G401 (cell line): ENCODE data around the gene OR2V2. TPM values are rescaled to one million over a fixed set of nuclear protein-coding genes. Genes with fewer than 3 reads are reported as not detected.
"Not testable (repeated sequence)": the region's sequence is repeated elsewhere in the genome, so short reads cannot be mapped to it uniquely, and the experiment has no call there.

ENCODE experiments used
- DNase-seq: peaks from one replicate; pipeline ENCODE4 v3.0.0-alpha.2; 2015; ENCODE audit warnings: low spot score
- in situ Hi-C: cut with HindIII; loops from 2 replicates; pipeline ENCODE4 v1.10.0; 2016; ENCODE audit warnings: low sequenced_read_pairs, mixed read lengths
- total RNA-seq: library from RNA; depleted of rRNA; stranded (reverse); fragments of >200 nt; shearing (Covaris generic); gene quantifications from 2 replicates; pipeline ENCODE4 v1.2.3, GENCODE V29; 2014

The OR2V2 gene
- total RNA-seq, 1 experiment from 2014 or later, result not detected

DNA sequence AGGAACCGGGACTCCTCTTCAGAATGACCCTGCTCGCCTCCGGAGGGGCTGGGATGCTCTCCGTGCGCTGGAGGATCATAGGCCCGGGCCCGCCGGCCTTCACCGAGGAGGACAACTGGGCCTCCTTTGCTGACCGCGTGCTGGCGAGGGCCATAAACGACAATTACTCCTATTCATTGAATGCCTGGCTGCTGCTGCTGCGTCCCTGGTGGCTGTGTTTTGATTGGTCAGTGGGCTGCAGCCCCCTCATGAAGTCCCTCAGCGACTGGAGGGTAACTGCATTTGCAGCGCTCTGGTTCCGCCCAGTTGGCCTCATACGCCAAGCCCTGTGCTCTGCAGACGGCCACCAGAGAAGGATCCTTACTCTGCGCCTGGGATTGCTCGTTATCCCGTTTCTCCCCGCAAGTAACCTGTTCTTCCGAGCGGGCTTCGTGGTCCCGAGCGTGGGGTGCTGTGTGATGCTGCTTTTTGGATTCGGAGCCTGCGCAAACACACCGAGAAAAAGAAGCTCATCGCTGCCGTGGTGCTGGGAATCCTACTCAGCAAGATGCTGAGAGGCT lies 33.0 kb upstream of the OR2V2 start:
- in situ Hi-C loops, result no loop called here
- DNase-seq, result no peak

- in situ Hi-C loops, result no loop called here
- no peak for DNase-seq
These were observed 32.3 kb upstream of the OR2V2 start for GRCh38 chr5:181114844-181115778.

- no peak for DNase-seq
- in situ Hi-C loops, result no loop called here
These were observed 29.0 kb upstream of the OR2V2 start for GRCh38 chr5:181118369-181118768.

DNA sequence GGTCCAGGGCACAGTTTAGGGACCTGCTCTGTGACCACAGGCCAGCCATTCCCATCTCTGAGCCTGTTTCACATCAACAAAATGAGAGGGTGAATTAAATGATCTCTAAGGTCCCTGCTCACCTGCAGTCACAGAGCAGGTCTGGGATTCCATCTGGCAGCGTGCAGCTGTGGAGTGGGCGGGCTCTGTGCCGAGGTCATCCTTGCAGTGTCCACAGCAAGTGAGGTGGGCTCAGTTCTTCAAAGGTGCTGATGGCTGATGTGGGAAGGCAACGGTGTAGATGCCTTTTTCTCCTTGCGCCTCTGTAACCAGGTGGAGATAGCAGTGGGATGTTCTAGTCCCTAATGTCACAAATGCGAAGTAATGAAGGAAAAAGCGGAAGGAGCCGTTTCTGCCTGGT lies 28.3 kb upstream of the OR2V2 start:
- DNase-seq, result no peak
- in situ Hi-C loops, result no loop called here

DNA sequence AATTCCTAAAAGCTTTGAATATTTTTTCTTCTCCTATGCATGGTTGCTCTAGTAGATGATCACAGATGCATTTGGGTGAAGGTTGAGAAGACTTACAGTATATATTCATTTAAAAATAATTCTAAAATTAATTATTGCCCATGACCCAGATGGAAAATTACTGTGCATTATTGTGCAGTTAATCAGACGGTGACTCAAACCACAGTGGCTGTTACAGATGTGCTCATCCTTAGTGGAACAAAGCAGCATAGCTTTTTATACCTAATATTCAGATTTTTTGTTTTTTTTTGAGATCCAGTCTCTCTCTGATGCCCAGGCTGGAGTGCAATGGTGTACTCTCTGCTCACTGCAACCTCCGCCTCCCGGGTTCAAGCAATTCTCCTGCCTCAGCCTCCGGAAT lies 27.1 kb upstream of the OR2V2 start:
- DNase-seq, result no peak
- in situ Hi-C loops, result no loop called here

DNA sequence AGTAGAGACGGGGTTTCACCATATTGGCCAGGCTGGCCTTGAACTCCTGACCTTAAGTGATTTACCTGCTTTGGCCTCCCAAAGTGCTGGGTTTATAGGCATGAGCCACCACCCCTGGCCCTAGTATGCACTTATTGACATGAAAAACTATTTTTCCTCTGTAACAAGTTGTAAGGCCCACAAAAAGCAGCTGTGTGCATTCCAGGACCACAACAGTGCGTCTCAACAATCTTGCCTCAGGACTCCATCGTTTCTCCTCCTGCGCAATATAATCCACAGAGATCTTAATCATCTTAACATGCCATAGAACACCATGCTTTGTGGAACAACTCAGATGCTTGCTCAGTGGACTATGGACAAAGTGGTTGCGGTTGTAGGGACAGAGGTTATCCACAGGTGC lies 26.6 kb upstream of the OR2V2 start:
- no peak for DNase-seq
- in situ Hi-C loops, result no loop called here

DNA sequence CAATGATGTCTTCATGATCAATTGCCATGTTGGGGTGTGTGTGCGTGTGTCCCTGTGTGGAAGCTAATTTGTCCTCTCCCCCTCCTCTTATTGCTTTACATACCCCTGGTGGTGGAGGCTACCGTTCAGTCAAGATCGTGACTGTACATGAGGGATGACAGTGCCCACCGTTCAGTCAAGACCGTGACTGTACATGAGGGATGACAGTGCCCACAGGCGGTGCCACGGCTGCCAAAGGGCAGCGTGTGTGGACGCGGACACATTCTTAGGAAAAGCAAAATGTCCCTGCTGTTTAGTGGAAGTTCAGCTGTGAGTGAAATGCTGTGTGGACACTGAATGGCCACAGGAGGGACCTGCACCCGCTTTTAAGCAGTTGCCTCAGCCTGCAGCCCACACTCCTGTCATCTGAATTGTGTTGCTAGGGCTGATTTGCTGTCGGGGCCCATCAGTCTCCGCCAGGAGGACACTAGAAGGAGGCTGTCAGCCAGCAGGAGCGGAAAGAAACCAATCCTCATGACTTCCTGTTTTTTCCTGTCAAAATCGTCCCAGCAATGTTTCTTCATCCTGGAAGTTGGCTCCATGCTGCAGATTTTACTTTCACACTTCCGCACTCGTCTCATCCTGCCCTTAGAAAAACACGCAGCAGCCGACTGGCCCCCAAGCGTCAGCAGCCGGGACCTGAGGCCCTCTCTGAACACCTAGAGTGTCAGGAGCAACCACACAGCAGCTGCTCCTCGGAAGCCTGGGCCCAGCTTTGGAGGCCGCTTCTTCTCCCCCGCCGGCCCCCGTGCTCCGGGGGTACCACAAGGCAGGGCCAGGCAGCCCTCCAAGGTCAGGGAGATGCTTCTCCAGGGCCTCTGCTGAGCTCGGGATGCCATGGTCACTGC lies 25.5 kb upstream of the OR2V2 start:
- no peak for DNase-seq
- in situ Hi-C loops, result no loop called here

GRCh38 chr5:181124526-181124925 lies 22.9 kb upstream of the OR2V2 start:
- in situ Hi-C loops, result no loop called here
- no peak for DNase-seq

GRCh38 chr5:181126841-181127240 lies 20.5 kb upstream of the OR2V2 start:
- in situ Hi-C loops, result no loop called here
- DNase-seq, result no peak

DNA sequence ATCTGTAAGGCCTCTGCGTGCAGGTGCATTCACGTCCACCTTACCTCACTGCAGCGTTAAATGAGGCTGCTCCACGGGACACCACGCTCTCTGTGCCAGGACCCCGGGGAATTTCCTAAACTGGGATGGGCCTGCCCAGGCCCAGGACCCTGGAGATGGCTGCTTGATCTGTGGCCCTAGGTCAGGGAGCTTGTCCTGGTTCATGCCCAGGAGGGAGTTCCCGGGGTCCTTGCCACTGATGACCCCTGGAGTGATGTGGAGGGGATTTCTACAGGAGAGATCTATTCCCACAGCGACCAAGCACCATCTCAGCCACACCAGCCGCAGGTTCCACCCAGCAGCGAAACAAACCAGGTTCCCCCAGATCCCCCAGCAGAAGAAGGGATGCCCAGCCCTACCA lies 19.9 kb upstream of the OR2V2 start:
- DNase-seq, result no peak
- in situ Hi-C loops, result no loop called here

DNA sequence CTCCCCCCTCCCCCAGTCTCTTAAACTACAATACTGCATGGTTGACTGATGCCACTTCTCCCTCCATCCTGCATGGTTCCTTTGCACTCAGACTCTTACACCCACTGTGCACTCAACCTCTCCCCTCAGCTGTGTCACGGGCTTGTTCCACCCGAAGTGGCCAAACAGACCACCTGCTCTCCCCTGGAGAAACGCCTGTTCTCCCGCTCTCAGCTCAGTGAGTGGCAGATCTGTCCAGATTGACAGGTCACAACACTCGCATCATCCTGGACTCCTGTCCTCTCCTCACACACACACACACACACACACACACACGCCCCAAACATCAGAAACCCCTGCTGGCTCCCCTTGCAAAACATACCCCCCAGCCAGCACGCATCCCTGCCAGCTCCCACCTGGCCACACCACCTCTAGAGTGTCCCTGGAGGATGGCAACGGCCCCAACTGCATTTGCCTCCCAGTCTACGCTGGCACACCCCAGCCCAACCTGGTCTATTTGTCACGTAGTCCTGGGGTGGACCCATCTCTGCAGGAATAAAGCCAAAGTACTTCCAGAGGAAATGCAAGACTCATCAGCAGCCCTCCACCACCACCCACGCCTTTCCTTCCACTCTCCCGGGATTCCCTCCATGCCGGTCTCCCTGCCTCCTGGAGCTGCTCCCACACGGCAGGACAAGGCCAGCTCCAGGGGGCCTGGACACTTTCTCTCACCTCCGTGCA lies 19.3 kb upstream of the OR2V2 start:
- DNase-seq, result no peak
- in situ Hi-C loops, result no loop called here

DNA sequence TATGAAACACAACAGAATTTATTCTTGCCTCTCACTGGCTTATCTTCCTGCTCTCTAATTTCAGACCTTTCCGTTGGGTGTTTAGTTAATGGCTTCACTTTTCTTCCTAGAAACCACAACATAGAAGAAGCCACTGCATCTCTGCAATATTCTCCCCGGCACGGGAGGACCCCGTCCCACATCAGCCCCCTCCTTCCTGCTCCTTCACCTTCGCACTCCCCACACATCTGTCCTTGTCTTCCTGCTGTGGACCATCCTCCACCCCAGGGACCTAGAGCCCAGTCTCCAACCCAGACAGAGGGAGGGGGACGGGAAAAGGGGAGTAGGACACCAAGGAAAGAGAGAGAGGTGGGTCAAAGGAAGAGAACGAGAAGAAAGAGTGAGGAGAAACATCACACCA lies 17.8 kb upstream of the OR2V2 start:
- in situ Hi-C loops, result no loop called here
- DNase-seq, result no peak

- in situ Hi-C loops, result not testable (repeated sequence)
These were observed 17.3 kb upstream of the OR2V2 start for GRCh38 chr5:181130081-181130480.

DNA sequence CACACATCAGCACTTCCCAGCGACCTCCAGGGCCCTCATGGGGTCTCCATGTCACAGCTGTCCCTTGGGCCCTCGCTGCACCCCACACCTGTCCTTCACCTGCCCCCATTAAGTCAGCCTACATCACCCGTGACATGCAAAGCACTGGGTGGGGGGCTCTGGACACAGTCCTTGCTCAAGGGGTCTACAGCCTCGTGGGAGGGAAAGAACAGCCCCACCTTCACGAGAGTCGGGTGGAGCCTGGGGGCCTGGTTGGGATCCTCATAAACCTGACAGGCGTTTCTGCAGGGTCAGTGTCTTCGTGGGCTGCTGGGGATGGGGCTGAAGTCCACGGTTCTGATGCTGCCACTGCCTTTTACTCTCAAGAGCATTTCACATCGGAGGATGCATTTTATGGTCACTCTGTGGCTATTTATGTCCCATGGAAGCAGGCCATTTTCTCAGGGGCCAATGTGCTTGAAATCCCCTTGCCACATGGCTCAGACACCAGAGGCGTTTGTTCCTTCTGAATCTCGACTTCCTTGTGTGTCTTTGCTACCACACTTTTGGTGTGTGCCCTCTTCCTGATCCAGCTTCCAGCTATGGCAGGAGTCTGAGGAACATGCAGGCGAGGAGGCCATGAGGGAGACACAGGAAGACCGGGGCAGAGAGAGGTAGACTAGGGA lies 16.4 kb upstream of the OR2V2 start, which contains the start of gene OR2V1:
TSS of gene OR2V1 (minus strand) at position 338 of the 665 bp plus-strand sequence. CDS start 5,865 bp downstream, outside the sequence.
- in situ Hi-C loops, result no loop called here
- no peak for DNase-seq

More at GRCh38 chr5:181130081-181130480, 17.3 kb upstream of the OR2V2 start:
- not testable (repeated sequence) for DNase-seq

- in situ Hi-C loops, result no loop called here
- no peak for DNase-seq
These were observed 15.9 kb upstream of the OR2V2 start for GRCh38 chr5:181131514-181131913.

DNA sequence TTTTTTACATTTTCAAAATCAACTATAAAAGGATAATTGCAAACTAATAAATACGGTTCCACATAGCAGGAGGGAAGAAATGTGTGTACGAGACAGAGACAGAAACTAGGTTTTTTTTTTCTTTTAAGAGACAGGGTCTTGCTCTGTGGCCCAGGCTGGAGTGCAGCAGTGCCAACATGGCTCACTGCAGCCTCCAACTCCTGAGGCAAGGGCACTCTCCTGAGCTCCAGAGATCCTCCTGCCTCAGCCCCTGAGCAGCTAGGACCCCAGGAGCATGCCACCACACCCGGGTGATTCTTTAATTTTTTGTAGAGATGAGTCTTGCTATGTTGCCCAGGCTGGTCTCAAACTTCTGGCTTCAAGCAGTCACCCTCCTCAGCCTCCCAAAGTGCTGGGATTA lies 14.3 kb upstream of the OR2V2 start:
- in situ Hi-C loops, result no loop called here
- DNase-seq, result no peak

- no peak for DNase-seq
- in situ Hi-C loops, result no loop called here
These were observed 13.7 kb upstream of the OR2V2 start for GRCh38 chr5:181133610-181134231.

DNA sequence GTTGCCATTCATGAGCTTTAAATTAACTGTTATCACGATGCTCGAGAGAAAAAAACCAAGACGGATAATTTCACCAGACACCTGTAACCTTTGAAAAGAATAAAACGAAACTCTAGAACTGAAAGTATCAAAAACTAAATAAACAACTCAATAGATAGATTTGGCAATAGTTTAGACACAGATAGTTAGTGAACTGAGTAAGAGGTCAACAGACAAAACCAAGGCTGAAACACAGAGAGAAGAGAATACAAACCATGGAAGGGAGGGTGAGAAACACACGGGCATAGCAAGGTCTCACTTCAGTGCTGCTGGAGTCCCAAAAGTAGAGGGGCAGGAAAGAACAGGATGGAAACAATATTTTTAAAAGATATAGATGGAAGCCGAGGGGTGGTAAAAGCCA lies 13.1 kb upstream of the OR2V2 start:
- DNase-seq, result no peak
- in situ Hi-C loops, result no loop called here
